B cell (primary cell): ENCODE measurements around the gene SPACA4. TPM values are rescaled to one million over a fixed set of nuclear protein-coding genes. Genes with fewer than 3 reads are reported as not detected.

Experiments
- ATAC-seq: fragments of 200-7000 bp; cut with Tn5 transposase; one replicate; pipeline ENCODE4 v1.10.0; 2021; ENCODE audit warnings: low read depth, mild to moderate bottlenecking, moderate number of reproducible peaks, moderate library complexity
- CTCF ChIA-PET: fragments of 350-600 bp; sonication (Branson Sonifier 250); formaldehyde crosslinking; loops from one replicate; lab custom pipeline; 2021; ENCODE audit warnings: antibody characterized with exemption, inconsistent platforms; lab: Charles Lee
- POLR2A ChIA-PET: fragments of 350-600 bp; sonication (Branson Sonifier 250); formaldehyde crosslinking; loops from one replicate; lab custom pipeline; 2021; ENCODE audit warnings: antibody characterized with exemption; lab: Charles Lee
- DNase-seq: peaks from one replicate; pipeline ENCODE4 v3.0.0; 2013
- H2AFZ ChIP-seq: 2 replicates; pipeline ENCODE4 v1.6.1; 2012; ENCODE audit warnings: mild to moderate bottlenecking, low read depth, low read length; ENCODE audit not compliant: insufficient read depth, poor library complexity, severe bottlenecking
- H3K27ac ChIP-seq, 2 donors: 1 replicate in 1 of 2; 2 replicates in 1 of 2; pipeline ENCODE4 v1.5.1; 2012 to 2013; ENCODE audit warnings: low read length in 2 of 2, mild to moderate bottlenecking in 2 of 2, moderate library complexity in 1 of 2
- H3K27me3 ChIP-seq, 4 experiments: fragments of 200-600 bp in 1 of 4; sonication (generic) in 1 of 4; replicated peaks in 1 of 4; 1 replicate in 2 of 4; 2 replicates in 2 of 4; pipeline versions ENCODE4 v1.6.1 to v1.7.0; 2013 to 2016; ENCODE audit warnings: low read length in 3 of 4, mild to moderate bottlenecking in 2 of 4, mixed read lengths in 1 of 4, moderate library complexity in 1 of 4; ENCODE audit not compliant: insufficient read depth in 4 of 4, control insufficient read depth in 3 of 4; ENCODE audit errors: control extremely low read depth in 1 of 4
- H3K36me3 ChIP-seq, 2 experiments: replicated peaks in 1 of 2; 1 replicate in 1 of 2; 2 replicates in 1 of 2; pipeline versions ENCODE4 v1.6.1 to v1.7.1; 2013; ENCODE audit warnings: low read length in 1 of 2; ENCODE audit not compliant: insufficient read depth in 2 of 2, control insufficient read depth in 1 of 2; ENCODE audit errors: control extremely low read depth in 1 of 2, extremely low read depth in 1 of 2
- H3K4me1 ChIP-seq, 2 donors: fragments of 200-600 bp in 1 of 2; sonication (generic) in 1 of 2; 1 replicate in 1 of 2; 2 replicates in 1 of 2; pipeline versions ENCODE4 v1.5.1 to v1.6.1; 2013 to 2017; ENCODE audit warnings: low read length in 2 of 2; ENCODE audit not compliant: control insufficient read depth in 2 of 2, insufficient read depth in 2 of 2
- H3K4me2 ChIP-seq: replicated peaks from 2 replicates; pipeline ENCODE3; 2012; ENCODE audit warnings: mild to moderate bottlenecking, low read depth, low read length; ENCODE audit not compliant: poor library complexity, severe bottlenecking
- H3K4me3 ChIP-seq, 5 experiments: fragments of 200-600 bp in 1 of 5; sonication (generic) in 1 of 5; 1 replicate in 3 of 5; 2 replicates in 2 of 5; pipeline versions ENCODE4 v1.5.1 to v1.7.0; 2011 to 2016; ENCODE audit warnings: low read length in 4 of 5, mild to moderate bottlenecking in 4 of 5, low read depth in 2 of 5, control low read depth in 1 of 5, moderate library complexity in 1 of 5; ENCODE audit not compliant: insufficient read depth in 1 of 5; ENCODE audit errors: control extremely low read depth in 1 of 5, extremely low read depth in 1 of 5
- H3K79me2 ChIP-seq: fragments of 200-600 bp; sonication (generic); one replicate; pipeline ENCODE4 v1.6.0; 2016; ENCODE audit warnings: low read length; ENCODE audit not compliant: control insufficient read depth, insufficient read depth
- H3K9ac ChIP-seq: fragments of 200-600 bp; sonication (generic); 2 replicates; pipeline ENCODE4 v1.6.1; 2017; ENCODE audit warnings: mild to moderate bottlenecking, low read length, moderate library complexity
- H3K9me3 ChIP-seq, 3 donors: one replicate each; pipeline versions ENCODE4 v1.6.1 to v1.7.1; 2013; ENCODE audit warnings: low read length in 2 of 3; ENCODE audit not compliant: control insufficient read depth in 2 of 3, insufficient read depth in 1 of 3; ENCODE audit errors: control extremely low read depth in 1 of 3
- H4K20me1 ChIP-seq: 2 replicates; pipeline ENCODE4 v1.6.0; 2012; ENCODE audit warnings: mild to moderate bottlenecking, low read length; ENCODE audit not compliant: insufficient read depth, control insufficient read depth, poor library complexity, severe bottlenecking
- H3K27ac Mint-ChIP-seq: one replicate; pipeline ENCODE4 v1.8.0; 2021; ENCODE audit warnings: mixed read lengths
- H3K27me3 Mint-ChIP-seq: one replicate; pipeline ENCODE4 v1.8.0; 2021; ENCODE audit warnings: mixed read lengths
- H3K4me1 Mint-ChIP-seq: one replicate; pipeline ENCODE4 v1.8.0; 2021; ENCODE audit warnings: mixed read lengths
- H3K4me3 Mint-ChIP-seq: one replicate; pipeline ENCODE4 v1.8.0; 2021; ENCODE audit warnings: mixed read lengths
- H3K9me3 Mint-ChIP-seq: one replicate; pipeline ENCODE4 v1.8.0; 2022; ENCODE audit warnings: mixed read lengths; ENCODE audit not compliant: insufficient read depth
- CTCF ChIP-seq: fragments of 200-600 bp; IDR thresholded peaks from one replicate; pipeline ENCODE4 v1.8.0; 2022; ENCODE audit warnings: antibody characterized with exemption, mild to moderate bottlenecking
- EZH2 ChIP-seq: IDR thresholded peaks from 2 replicates; pipeline ENCODE4 v1.6.1; 2012; ENCODE audit warnings: borderline replicate concordance, low read depth, mild to moderate bottlenecking, moderate library complexity, low read length; ENCODE audit not compliant: insufficient read depth, poor library complexity, severe bottlenecking
- WGBS: methylation state at CpG from one replicate; pipeline ENCODE4 v1.1.5; 2013; ENCODE audit warnings: missing lambda C conversion rate; ENCODE audit not compliant: insufficient coverage; 5-methylcytosine and 5-hydroxymethylcytosine counted together
- intact Hi-C: fragments of 100-400 bp; cut with micrococcal nuclease; formaldehyde crosslinking; loops from one replicate; pipeline ENCODE4 v1.10.0; 2022
- polyA plus RNA-seq: library from polyadenylated mRNA; depleted of rRNA; stranded (reverse); fragments of >200 nt; gene quantifications from 2 replicates; pipeline ENCODE4 v1.2.3, GENCODE V29; 2012
- total RNA-seq, 2 donors: library from RNA; stranded (reverse); fragments of 120-200 nt in 1 of 2; gene quantifications; 1 replicate in 1 of 2; 2 replicates in 1 of 2; pipeline versions ENCODE4 v1.2.3 to v1.2.4, GENCODE V29; 2013 to 2022

SPACA4 gene
- total and polyA plus RNA-seq, 2 donors (not counting 1 experiment from before 2014, with no cell fraction given), result not detected

- Histone ChIP-seq H3K4me2 (peak overlapping the region; percentile 84), H3K27ac (peak overlapping the region; percentile 30 to 63), H3K79me2 (no peaks in the 10 kb centered on the region), H3K9ac (peak overlapping the region; percentile 54), H2AFZ (no peak overlapping the region), H3K4me3 (no peak overlapping the region), H4K20me1 (peaks cover 23% of the 10 kb centered on the region), H3K4me1 (peaks cover 14 to 23% of the 10 kb centered on the region in 2 donors), H3K9me3 (peaks cover 0 to 8% (median 0%) of the 10 kb centered on the region in 3 donors), H3K36me3 (peaks cover 0 to 23% of the 10 kb centered on the region in 2 experiments), H3K27me3 (no peaks in the 10 kb centered on the region)
- TF ChIP-seq EZH2 (no peak), CTCF (no peak)
- POLR2A ChIA-PET, result interaction anchor here (1.9 kb wide), 1 partner anchor 12 kb away, joined by 7 read pairs; the partner anchor contains the start of gene DBP
- Mint-ChIP-seq H3K27me3 (no peaks in the 10 kb centered on the region), H3K4me1 (peaks cover 31% of the 10 kb centered on the region), H3K9me3 (no peaks in the 10 kb centered on the region), H3K27ac (peak overlapping the region; percentile 84), H3K4me3 (peak overlapping the region; percentile 78)
- ATAC-seq (no peak), DNase-seq (no peak)
- intact Hi-C loops, result loop anchor here (1.0 kb wide), 2 partner anchors 12 to 455 kb away; partner anchors contain the start of genes DBP, LIG1 and ZSWIM9
- CTCF ChIA-PET, result interaction anchor here (2.1 kb wide), 1 partner anchor 9 kb away, joined by 6 read pairs; no protein-coding TSS in a partner anchor
- WGBS, result 83% methylated on average over 18 of the region's 24 CpGs
Measured at GRCh38 chr19:48624791-48625723, 18.5 kb downstream of the SPACA4 start.
